HEK293 (cell line): ENCODE results near the gene VPS18.

ENCODE experiments used
- CTCF ChIP-seq: fragments of 450-650 bp; formaldehyde crosslinking; IDR thresholded peaks from 2 replicates; pipeline ENCODE4 v1.5.1; 2016; ENCODE audit warnings: missing biosample characterization, missing genetic modification characterization
- REPIN1 ChIP-seq: fragments of 450-650 bp; formaldehyde crosslinking; IDR thresholded peaks from 2 replicates; pipeline ENCODE4 v1.5.1; 2017; ENCODE audit warnings: missing biosample characterization, missing genetic modification characterization, low read depth
- ZNF777 ChIP-seq: fragments of 450-650 bp; formaldehyde crosslinking; IDR thresholded peaks from 2 replicates; pipeline ENCODE4 v1.5.1; 2017; ENCODE audit warnings: missing biosample characterization, missing genetic modification characterization, borderline replicate concordance
- ZSCAN23 ChIP-seq: fragments of 450-650 bp; formaldehyde crosslinking; IDR thresholded peaks from 2 replicates; pipeline ENCODE4 v1.5.1; 2016; ENCODE audit warnings: missing biosample characterization, missing genetic modification characterization

GRCh38 chr15:40899536-40900207, 5.4 kb downstream of the VPS18 start:
- no peak for TF ChIP-seq CTCF (tag by site-specific recombination)
- TF ChIP-seq ZSCAN23 (tag by site-specific recombination), result no peak
- no peak for TF ChIP-seq ZNF777
- no peak for TF ChIP-seq REPIN1 (tag by site-specific recombination)
